Measurements from ENCODE around the gene TRMT11.

- TF ChIP-seq ZNF274 (IDR thresholded peaks at IDR 0.05; ENCODE audit: low read length) = no peak
- TF ChIP-seq ZNF274 (tag by site-specific recombination; IDR thresholded peaks at IDR 0.05; ENCODE audit: borderline replicate concordance) = no peak
- TF ChIP-seq, protein P1, sequence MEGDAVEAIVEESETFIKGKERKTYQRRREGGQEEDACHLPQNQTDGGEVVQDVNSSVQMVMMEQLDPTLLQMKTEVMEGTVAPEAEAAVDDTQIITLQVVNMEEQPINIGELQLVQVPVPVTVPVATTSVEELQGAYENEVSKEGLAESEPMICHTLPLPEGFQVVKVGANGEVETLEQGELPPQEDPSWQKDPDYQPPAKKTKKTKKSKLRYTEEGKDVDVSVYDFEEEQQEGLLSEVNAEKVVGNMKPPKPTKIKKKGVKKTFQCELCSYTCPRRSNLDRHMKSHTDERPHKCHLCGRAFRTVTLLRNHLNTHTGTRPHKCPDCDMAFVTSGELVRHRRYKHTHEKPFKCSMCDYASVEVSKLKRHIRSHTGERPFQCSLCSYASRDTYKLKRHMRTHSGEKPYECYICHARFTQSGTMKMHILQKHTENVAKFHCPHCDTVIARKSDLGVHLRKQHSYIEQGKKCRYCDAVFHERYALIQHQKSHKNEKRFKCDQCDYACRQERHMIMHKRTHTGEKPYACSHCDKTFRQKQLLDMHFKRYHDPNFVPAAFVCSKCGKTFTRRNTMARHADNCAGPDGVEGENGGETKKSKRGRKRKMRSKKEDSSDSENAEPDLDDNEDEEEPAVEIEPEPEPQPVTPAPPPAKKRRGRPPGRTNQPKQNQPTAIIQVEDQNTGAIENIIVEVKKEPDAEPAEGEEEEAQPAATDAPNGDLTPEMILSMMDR (tag by site-specific recombination; IDR thresholded peaks at IDR 0.05) = no peak
- TF ChIP-seq ZNF184 (tag by site-specific recombination; IDR thresholded peaks at IDR 0.05) = no peak
- no peak for TF ChIP-seq ZNF10 (tag by site-specific recombination; IDR thresholded peaks at IDR 0.05)
- TF ChIP-seq GLIS1 (tag by site-specific recombination; IDR thresholded peaks at IDR 0.05) = no peak
- TF ChIP-seq, protein P2, sequence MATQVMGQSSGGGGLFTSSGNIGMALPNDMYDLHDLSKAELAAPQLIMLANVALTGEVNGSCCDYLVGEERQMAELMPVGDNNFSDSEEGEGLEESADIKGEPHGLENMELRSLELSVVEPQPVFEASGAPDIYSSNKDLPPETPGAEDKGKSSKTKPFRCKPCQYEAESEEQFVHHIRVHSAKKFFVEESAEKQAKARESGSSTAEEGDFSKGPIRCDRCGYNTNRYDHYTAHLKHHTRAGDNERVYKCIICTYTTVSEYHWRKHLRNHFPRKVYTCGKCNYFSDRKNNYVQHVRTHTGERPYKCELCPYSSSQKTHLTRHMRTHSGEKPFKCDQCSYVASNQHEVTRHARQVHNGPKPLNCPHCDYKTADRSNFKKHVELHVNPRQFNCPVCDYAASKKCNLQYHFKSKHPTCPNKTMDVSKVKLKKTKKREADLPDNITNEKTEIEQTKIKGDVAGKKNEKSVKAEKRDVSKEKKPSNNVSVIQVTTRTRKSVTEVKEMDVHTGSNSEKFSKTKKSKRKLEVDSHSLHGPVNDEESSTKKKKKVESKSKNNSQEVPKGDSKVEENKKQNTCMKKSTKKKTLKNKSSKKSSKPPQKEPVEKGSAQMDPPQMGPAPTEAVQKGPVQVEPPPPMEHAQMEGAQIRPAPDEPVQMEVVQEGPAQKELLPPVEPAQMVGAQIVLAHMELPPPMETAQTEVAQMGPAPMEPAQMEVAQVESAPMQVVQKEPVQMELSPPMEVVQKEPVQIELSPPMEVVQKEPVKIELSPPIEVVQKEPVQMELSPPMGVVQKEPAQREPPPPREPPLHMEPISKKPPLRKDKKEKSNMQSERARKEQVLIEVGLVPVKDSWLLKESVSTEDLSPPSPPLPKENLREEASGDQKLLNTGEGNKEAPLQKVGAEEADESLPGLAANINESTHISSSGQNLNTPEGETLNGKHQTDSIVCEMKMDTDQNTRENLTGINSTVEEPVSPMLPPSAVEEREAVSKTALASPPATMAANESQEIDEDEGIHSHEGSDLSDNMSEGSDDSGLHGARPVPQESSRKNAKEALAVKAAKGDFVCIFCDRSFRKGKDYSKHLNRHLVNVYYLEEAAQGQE (tag by site-specific recombination; IDR thresholded peaks at IDR 0.05) = no peak
- TF ChIP-seq ZNF350 (tag by site-specific recombination; IDR thresholded peaks at IDR 0.05) = no peak
- no peak for TF ChIP-seq ZNF26 (tag by site-specific recombination; IDR thresholded peaks at IDR 0.05)
- no peak for TF ChIP-seq OVOL3 (tag by site-specific recombination; IDR thresholded peaks at IDR 0.05)
Observed at GRCh38 chr6:125988280-125988679, 1.9 kb downstream of the TRMT11 start.
